ENCODE measurements around the gene DMPK. TPM values are rescaled to one million over a fixed set of nuclear protein-coding genes. Genes with fewer than 3 reads are reported as not detected.

DMPK gene
- total and polyA plus RNA-seq, 2 experiments from 2014 or later, result 15.3 to 26.6 TPM

DNA sequence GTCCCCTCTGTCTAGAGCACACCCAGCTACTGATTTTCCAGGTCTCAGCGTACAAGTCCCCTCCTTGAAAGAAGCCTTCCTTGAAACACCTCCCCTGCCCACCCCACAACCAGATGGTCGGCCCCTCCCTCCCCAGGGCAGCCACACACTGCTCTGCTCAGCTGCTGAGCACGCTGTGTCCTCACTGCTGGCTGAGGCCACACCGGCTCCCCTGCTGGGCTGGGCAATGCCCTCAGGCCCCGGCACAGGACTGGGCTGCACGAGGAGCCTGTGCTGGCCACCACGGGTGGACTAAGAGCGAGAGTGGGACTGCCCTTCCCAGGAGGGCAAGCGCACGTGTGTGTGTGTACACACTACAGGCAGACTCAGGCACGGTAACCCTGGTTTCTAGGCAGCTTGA lies 44.6 kb upstream of the DMPK start:
- Histone ChIP-seq H3K27ac (no peak overlapping the region), H3K27me3 (replicated peaks; ENCODE audit: insufficient read depth) (no peaks in the 10 kb centered on the region), H3F3A (ENCODE audit: insufficient read depth) (no peaks in the 10 kb centered on the region), H3K4me1 (ENCODE audit: insufficient read depth) (no peaks in the 10 kb centered on the region), H3K4me3 (no peak overlapping the region), H3K79me2 (ENCODE audit: insufficient read depth) (no peaks in the 10 kb centered on the region), H2AFZ (no peak overlapping the region), H3K4me2 (ENCODE audit: unreplicated experiment) (no peak overlapping the region), H3K9me2 (ENCODE audit: insufficient read depth) (no peaks in the 10 kb centered on the region), H3K36me3 (ENCODE audit: low read depth) (peaks cover 30% of the 10 kb centered on the region; the same call in 1 of the 2 replicates), H3K9me3 (ENCODE audit: low read depth) (no peaks in the 10 kb centered on the region), H3K9ac (no peak overlapping the region), H4K20me1 (ENCODE audit: insufficient read depth) (no peaks in the 10 kb centered on the region)
- 86 to 87% methylated on average over 10 to 11 of the region's 11 CpGs for WGBS, 2 experiments (ENCODE audit: low coverage in 1 of 2, low lambda C conversion rate in 2 of 2, missing lambda C conversion rate in 2 of 2)
- no peak for TF ChIP-seq EZH2phosphoT487 (IDR thresholded peaks at IDR 0.05; ENCODE audit: insufficient read depth, low read depth)
- TF ChIP-seq EZH2 (IDR thresholded peaks at IDR 0.05; ENCODE audit: insufficient read depth, poor library complexity, severe bottlenecking), result no peak
- in situ Hi-C loops (cut with MboI), result no loop called here
- DNase-seq, result no peak

- Histone ChIP-seq H3K9me3 (ENCODE audit: low read depth) (no peaks in the 10 kb centered on the region), H3K79me2 (ENCODE audit: insufficient read depth) (no peaks in the 10 kb centered on the region), H2AFZ (no peak overlapping the region), H3K4me1 (ENCODE audit: insufficient read depth) (no peaks in the 10 kb centered on the region), H3K27me3 (replicated peaks; ENCODE audit: insufficient read depth) (no peaks in the 10 kb centered on the region), H4K20me1 (ENCODE audit: insufficient read depth) (no peaks in the 10 kb centered on the region), H3K27ac (no peak overlapping the region), H3K9ac (no peak overlapping the region), H3K36me3 (ENCODE audit: low read depth) (peaks cover 23% of the 10 kb centered on the region; the same call in 1 of the 2 replicates), H3K4me2 (ENCODE audit: unreplicated experiment) (no peak overlapping the region), H3K9me2 (ENCODE audit: insufficient read depth) (no peaks in the 10 kb centered on the region), H3F3A (ENCODE audit: insufficient read depth) (no peaks in the 10 kb centered on the region), H3K4me3 (no peak overlapping the region)
- in situ Hi-C loops (cut with MboI), result no loop called here
- no peak for DNase-seq
- WGBS, 2 experiments (ENCODE audit: low coverage in 1 of 2, low lambda C conversion rate in 2 of 2, missing lambda C conversion rate in 2 of 2), result 82% methylated on average over 21 to 22 of the region's 22 CpGs
- TF ChIP-seq EZH2phosphoT487 (IDR thresholded peaks at IDR 0.05; ENCODE audit: insufficient read depth, low read depth) (no peak), EZH2 (IDR thresholded peaks at IDR 0.05; ENCODE audit: insufficient read depth, poor library complexity, severe bottlenecking) (no peak)
These were observed 43.9 kb upstream of the DMPK start for GRCh38 chr19:45825917-45826893.

DNA sequence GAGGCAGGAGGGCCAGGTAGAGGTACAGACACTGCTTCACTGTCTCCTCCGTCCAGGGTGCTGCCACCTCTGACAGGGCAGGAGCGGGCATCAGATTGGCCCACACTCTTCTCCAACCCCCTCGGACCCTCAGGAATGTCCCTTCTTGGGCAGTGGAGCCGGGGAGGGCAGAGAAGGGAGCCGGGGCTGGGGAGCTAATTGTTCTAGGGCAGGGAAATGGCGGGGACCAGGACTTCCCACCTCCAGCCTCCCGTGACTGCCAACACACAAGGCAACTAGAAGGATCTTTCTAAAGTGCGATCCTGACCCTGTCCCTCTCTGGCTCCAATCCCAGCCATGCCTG lies 42.9 kb upstream of the DMPK start:
- peaks cover 22% of the 10 kb centered on the region; the same call in 1 of the 2 replicates for H3K36me3 ChIP-seq (ENCODE audit: low read depth)
- no peak overlapping the region for H3K27ac ChIP-seq
- no peaks in the 10 kb centered on the region for H3K79me2 ChIP-seq (ENCODE audit: insufficient read depth)
- H3K4me1 ChIP-seq (ENCODE audit: insufficient read depth), result no peaks in the 10 kb centered on the region
- DNase-seq, result no peak
- no peak overlapping the region for H3K4me3 ChIP-seq
- H2AFZ ChIP-seq, result no peak overlapping the region
- H3K4me2 ChIP-seq (ENCODE audit: unreplicated experiment), result no peak overlapping the region
- H3K9ac ChIP-seq, result no peak overlapping the region
- in situ Hi-C loops (cut with MboI), result no loop called here
- TF ChIP-seq EZH2phosphoT487 (IDR thresholded peaks at IDR 0.05; ENCODE audit: insufficient read depth, low read depth), result no peak
- no peak for TF ChIP-seq EZH2 (IDR thresholded peaks at IDR 0.05; ENCODE audit: insufficient read depth, poor library complexity, severe bottlenecking)
- no peaks in the 10 kb centered on the region for H4K20me1 ChIP-seq (ENCODE audit: insufficient read depth)
- H3K9me2 ChIP-seq (ENCODE audit: insufficient read depth), result no peaks in the 10 kb centered on the region
- no peaks in the 10 kb centered on the region for H3F3A ChIP-seq (ENCODE audit: insufficient read depth)
- WGBS, 2 experiments (ENCODE audit: low coverage in 1 of 2, low lambda C conversion rate in 2 of 2, missing lambda C conversion rate in 2 of 2), result 93% methylated on average over 8 of the region's 8 CpGs
- H3K27me3 ChIP-seq (replicated peaks; ENCODE audit: insufficient read depth), result no peaks in the 10 kb centered on the region
- H3K9me3 ChIP-seq (ENCODE audit: low read depth), result no peaks in the 10 kb centered on the region

GRCh38 chr19:45824531-45825262 lies 42.4 kb upstream of the DMPK start:
- H3K4me3 ChIP-seq, result no peak overlapping the region
- H3K9ac ChIP-seq, result no peak overlapping the region
- no peaks in the 10 kb centered on the region for H3K9me3 ChIP-seq (ENCODE audit: low read depth)
- peaks cover 22% of the 10 kb centered on the region; the same call in 1 of the 2 replicates for H3K36me3 ChIP-seq (ENCODE audit: low read depth)
- no peaks in the 10 kb centered on the region for H3K9me2 ChIP-seq (ENCODE audit: insufficient read depth)
- no peaks in the 10 kb centered on the region for H3K27me3 ChIP-seq (replicated peaks; ENCODE audit: insufficient read depth)
- no peaks in the 10 kb centered on the region for H4K20me1 ChIP-seq (ENCODE audit: insufficient read depth)
- no peaks in the 10 kb centered on the region for H3K4me1 ChIP-seq (ENCODE audit: insufficient read depth)
- H3K79me2 ChIP-seq (ENCODE audit: insufficient read depth), result no peaks in the 10 kb centered on the region
- no peak overlapping the region for H3K4me2 ChIP-seq (ENCODE audit: unreplicated experiment)
- no peak for TF ChIP-seq EZH2phosphoT487 (IDR thresholded peaks at IDR 0.05; ENCODE audit: insufficient read depth, low read depth)
- no peak for DNase-seq
- no peaks in the 10 kb centered on the region for H3F3A ChIP-seq (ENCODE audit: insufficient read depth)
- in situ Hi-C loops (cut with MboI), result no loop called here
- H3K27ac ChIP-seq, result no peak overlapping the region
- WGBS, 2 experiments (ENCODE audit: low coverage in 1 of 2, low lambda C conversion rate in 2 of 2, missing lambda C conversion rate in 2 of 2), result 89 to 90% methylated on average over 25 of the region's 26 CpGs
- H2AFZ ChIP-seq, result no peak overlapping the region
